Sigmoid colon (tissue), 4 donors: Measurements from ENCODE around the gene LMO1.

ENCODE experiments used
- POLR2AphosphoS5 ChIP-seq, 4 donors: sonication (generic); formaldehyde crosslinking; IDR thresholded peaks; one replicate each; pipeline ENCODE4 v1.6.1; 2017; ENCODE audit warnings: antibody characterized with exemption in 4 of 4
- TF ChIP-seq, protein P1 (sequence below), 4 experiments: fragments of 450-650 bp in 3 of 4; fragments of 200-600 bp in 1 of 4; IDR thresholded peaks; one replicate each; pipeline ENCODE4 v1.5.1; 2016 to 2019; ENCODE audit warnings: antibody characterized with exemption in 4 of 4, mild to moderate bottlenecking in 3 of 4, moderate library complexity in 2 of 4

DNA sequence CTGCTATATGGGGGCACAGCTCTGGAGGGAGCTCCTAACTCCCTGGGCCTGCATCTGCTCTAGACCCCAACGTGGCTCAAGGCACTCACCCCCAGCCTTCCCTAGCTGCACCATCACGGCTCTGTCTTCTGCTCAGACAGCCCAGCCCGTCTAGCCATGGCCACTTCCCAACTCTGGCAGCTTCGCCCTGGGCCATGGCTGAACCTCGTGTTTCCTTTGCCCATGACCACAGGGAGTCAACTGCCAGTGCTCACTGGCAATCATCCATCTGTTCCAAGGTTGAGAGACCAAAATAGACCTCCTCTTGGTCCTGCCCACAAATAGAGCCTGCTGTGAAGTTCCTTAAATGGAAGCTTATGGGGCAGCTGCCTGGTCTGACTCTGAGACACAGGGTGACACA is 5.4 kb downstream of the LMO1 start:
- TF ChIP-seq, protein P1, sequence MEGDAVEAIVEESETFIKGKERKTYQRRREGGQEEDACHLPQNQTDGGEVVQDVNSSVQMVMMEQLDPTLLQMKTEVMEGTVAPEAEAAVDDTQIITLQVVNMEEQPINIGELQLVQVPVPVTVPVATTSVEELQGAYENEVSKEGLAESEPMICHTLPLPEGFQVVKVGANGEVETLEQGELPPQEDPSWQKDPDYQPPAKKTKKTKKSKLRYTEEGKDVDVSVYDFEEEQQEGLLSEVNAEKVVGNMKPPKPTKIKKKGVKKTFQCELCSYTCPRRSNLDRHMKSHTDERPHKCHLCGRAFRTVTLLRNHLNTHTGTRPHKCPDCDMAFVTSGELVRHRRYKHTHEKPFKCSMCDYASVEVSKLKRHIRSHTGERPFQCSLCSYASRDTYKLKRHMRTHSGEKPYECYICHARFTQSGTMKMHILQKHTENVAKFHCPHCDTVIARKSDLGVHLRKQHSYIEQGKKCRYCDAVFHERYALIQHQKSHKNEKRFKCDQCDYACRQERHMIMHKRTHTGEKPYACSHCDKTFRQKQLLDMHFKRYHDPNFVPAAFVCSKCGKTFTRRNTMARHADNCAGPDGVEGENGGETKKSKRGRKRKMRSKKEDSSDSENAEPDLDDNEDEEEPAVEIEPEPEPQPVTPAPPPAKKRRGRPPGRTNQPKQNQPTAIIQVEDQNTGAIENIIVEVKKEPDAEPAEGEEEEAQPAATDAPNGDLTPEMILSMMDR (IDR thresholded peaks at IDR 0.05): no peak
- no peak for TF ChIP-seq POLR2AphosphoS5 (IDR thresholded peaks at IDR 0.05)
